Measurements from ENCODE around the gene EHBP1L1.

The EHBP1L1 gene

DNA sequence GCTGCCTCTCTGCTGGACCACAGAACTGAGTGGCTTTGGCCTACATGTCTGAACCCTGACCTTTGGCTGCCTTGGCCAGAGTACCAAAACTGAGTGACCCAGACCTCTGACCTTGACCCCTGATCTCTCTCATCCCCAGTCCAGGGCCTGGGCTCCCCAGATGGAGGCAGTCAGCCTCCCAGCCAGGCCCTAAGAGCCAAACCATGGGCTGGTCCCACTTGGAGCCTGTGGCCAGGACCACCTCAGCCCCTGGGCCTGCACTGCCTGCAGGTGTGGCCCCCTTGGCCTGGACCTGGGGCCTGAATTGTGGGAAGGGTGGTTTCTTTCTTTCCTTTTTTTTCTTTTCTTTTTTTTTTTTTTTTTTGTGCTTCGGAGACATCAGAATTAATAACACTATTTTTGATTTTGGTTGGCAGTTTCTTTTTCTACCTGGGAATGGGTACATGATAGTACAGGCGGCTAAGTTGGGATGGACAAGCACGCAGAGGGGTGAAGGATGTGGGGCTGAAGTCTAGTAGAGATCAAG is 61.2 kb downstream of the EHBP1L1 start (continued):
- no peak for TF ChIP-seq ZNF529 (tag by site-specific recombination; IDR thresholded peaks at IDR 0.05; ENCODE audit: insufficient replicate concordance)
- TF ChIP-seq ZNF837 (tag by site-specific recombination; IDR thresholded peaks at IDR 0.05) = no peak

DNA sequence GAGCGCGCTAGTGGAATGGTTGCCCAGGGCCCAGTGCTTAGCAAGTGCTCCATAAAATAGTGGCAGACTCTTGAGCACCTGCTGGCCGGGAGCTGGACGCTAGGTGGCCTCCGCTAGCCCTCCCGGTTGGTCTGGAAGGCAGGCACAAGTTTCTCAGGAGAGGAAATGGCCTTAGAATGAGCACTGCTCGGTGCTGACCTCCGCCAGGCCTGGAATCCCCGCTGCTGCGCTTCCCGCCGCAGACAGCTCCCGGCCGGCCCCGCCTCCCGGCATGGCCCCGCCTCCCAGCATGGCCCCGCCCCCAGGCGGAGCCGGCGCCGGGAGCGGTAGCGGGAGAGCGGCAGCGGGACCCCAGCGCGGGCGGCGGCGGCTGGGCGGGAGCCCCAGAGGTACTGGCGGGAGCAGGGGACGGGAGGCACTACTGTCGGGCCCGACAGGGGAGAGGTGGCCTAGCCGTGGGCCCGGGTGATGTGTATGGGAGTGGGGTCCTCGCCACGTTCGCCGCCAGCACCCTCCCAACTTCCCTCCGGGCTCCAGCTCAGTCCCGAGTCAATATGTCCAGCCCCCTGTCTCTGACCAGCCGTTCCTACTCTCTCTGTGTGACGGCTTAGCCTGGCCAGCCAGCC is 62.1 kb downstream of the EHBP1L1 start, which contains the start of gene SIPA1:
TSS of gene SIPA1 (plus strand) at position 308 of the 626 bp plus-strand sequence. CDS start 2,821 bp downstream, outside the sequence.
- Histone ChIP-seq H3K9me3 (ENCODE audit: control insufficient read depth, insufficient read depth, low read depth, low read length) (no peaks in the 10 kb centered on the region), H3K36me3 (ENCODE audit: control insufficient read depth in 2 of 2, insufficient read depth in 1 of 2, low read length in 2 of 2) (peaks cover 0 to 66% of the 10 kb centered on the region in 2 experiments; a peak in 1 of 3 replicates), H3K4me1 (ENCODE audit: control insufficient read depth, insufficient read depth, low read length) (no peaks in the 10 kb centered on the region), H3K27ac (ENCODE audit: extremely low read depth, low read depth, low read length) (peak within 1 kb of the TSS; percentile 61; the same call in 1 of the 2 replicates), H3K4me3 (ENCODE audit: low read depth, low read length) (peak within 1 kb of the TSS; percentile 69)
- CTCF ChIA-PET = interaction anchor here (0.6 to 1.9 kb wide), 8 partner anchors 9 to 250 kb away, joined by 3 to 5 read pairs (median 3); partner anchors contain the start of gene FIBP
- POLR2A ChIA-PET = interaction anchor here (0.6 to 4.4 kb wide), 14 partner anchors 8 to 214 kb away, joined by 3 to 50 read pairs (median 4); partner anchors contain the start of genes EHBP1L1, KAT5, PCNX3 and RELA
- TF ChIP-seq ZNF184 (tag by site-specific recombination; IDR thresholded peaks at IDR 0.05) (no peak), ZNF19 (tag by site-specific recombination; IDR thresholded peaks at IDR 0.05; ENCODE audit: low read depth) (no peak), ZNF350 (tag by site-specific recombination; IDR thresholded peaks at IDR 0.05) (no peak), ZFP37 (tag by site-specific recombination; IDR thresholded peaks at IDR 0.05) (no peak), ZFP3 (tag by site-specific recombination; IDR thresholded peaks at IDR 0.05; ENCODE audit: low read depth) (no peak), ZNF24 (tag by site-specific recombination; IDR thresholded peaks at IDR 0.05) (no peak), MZF1 (tag by site-specific recombination; IDR thresholded peaks at IDR 0.05; ENCODE audit: borderline replicate concordance) (no peak), REPIN1 (tag by site-specific recombination; IDR thresholded peaks at IDR 0.05; ENCODE audit: low read depth) (0 out of 2 replicates have a peak, but pooled peaks have one; percentile 29), ZFP41 (tag by site-specific recombination; IDR thresholded peaks at IDR 0.05; ENCODE audit: borderline replicate concordance) (no peak), BCL11A (tag by site-specific recombination; IDR thresholded peaks at IDR 0.05; ENCODE audit: low read depth) (no peak), ZNF626 (tag by site-specific recombination; IDR thresholded peaks at IDR 0.05) (no peak), HOXD13 (CRISPR knock-in tag; IDR thresholded peaks at IDR 0.05; ENCODE audit: borderline replicate concordance) (no peak), ZNF202 (tag by site-specific recombination; IDR thresholded peaks at IDR 0.05; ENCODE audit: borderline replicate concordance) (no peak), ZNF76 (tag by site-specific recombination; IDR thresholded peaks at IDR 0.05; ENCODE audit: borderline replicate concordance, low read depth) (no peak), ZBTB8A (tag by site-specific recombination; IDR thresholded peaks at IDR 0.05) (no peak)
- TF ChIP-seq, protein P1, sequence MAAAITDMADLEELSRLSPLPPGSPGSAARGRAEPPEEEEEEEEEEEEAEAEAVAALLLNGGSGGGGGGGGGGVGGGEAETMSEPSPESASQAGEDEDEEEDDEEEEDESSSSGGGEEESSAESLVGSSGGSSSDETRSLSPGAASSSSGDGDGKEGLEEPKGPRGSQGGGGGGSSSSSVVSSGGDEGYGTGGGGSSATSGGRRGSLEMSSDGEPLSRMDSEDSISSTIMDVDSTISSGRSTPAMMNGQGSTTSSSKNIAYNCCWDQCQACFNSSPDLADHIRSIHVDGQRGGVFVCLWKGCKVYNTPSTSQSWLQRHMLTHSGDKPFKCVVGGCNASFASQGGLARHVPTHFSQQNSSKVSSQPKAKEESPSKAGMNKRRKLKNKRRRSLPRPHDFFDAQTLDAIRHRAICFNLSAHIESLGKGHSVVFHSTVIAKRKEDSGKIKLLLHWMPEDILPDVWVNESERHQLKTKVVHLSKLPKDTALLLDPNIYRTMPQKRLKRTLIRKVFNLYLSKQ (tag by site-specific recombination; IDR thresholded peaks at IDR 0.05; ENCODE audit: borderline replicate concordance) = no peak
- TF ChIP-seq, protein P2, sequence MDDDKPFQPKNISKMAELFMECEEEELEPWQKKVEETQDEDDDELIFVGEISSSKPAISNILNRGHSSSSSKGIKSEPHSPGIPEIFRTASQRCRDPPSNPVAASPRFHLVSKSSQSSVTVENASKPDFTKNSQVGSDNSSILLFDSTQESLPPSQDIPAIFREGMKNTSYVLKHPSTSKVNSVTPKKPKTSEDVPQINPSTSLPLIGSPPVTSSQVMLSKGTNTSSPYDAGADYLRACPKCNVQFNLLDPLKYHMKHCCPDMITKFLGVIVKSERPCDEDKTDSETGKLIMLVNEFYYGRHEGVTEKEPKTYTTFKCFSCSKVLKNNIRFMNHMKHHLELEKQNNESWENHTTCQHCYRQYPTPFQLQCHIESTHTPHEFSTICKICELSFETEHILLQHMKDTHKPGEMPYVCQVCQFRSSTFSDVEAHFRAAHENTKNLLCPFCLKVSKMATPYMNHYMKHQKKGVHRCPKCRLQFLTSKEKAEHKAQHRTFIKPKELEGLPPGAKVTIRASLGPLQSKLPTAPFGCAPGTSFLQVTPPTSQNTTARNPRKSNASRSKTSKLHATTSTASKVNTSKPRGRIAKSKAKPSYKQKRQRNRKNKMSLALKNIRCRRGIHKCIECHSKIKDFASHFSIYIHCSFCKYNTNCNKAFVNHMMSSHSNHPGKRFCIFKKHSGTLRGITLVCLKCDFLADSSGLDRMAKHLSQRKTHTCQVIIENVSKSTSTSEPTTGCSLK (tag by site-specific recombination; IDR thresholded peaks at IDR 0.05) = no peak
- TF ChIP-seq, protein P3, sequence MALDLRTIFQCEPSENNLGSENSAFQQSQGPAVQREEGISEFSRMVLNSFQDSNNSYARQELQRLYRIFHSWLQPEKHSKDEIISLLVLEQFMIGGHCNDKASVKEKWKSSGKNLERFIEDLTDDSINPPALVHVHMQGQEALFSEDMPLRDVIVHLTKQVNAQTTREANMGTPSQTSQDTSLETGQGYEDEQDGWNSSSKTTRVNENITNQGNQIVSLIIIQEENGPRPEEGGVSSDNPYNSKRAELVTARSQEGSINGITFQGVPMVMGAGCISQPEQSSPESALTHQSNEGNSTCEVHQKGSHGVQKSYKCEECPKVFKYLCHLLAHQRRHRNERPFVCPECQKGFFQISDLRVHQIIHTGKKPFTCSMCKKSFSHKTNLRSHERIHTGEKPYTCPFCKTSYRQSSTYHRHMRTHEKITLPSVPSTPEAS (tag by site-specific recombination; IDR thresholded peaks at IDR 0.05) = peak; percentile 58; the same call in 1 of the 2 replicates
- TF ChIP-seq, protein P4, sequence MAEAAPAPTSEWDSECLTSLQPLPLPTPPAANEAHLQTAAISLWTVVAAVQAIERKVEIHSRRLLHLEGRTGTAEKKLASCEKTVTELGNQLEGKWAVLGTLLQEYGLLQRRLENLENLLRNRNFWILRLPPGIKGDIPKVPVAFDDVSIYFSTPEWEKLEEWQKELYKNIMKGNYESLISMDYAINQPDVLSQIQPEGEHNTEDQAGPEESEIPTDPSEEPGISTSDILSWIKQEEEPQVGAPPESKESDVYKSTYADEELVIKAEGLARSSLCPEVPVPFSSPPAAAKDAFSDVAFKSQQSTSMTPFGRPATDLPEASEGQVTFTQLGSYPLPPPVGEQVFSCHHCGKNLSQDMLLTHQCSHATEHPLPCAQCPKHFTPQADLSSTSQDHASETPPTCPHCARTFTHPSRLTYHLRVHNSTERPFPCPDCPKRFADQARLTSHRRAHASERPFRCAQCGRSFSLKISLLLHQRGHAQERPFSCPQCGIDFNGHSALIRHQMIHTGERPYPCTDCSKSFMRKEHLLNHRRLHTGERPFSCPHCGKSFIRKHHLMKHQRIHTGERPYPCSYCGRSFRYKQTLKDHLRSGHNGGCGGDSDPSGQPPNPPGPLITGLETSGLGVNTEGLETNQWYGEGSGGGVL (tag by site-specific recombination; IDR thresholded peaks at IDR 0.05) = peak; percentile 27; the same call in 1 of the 2 replicates
- TF ChIP-seq, protein P5, sequence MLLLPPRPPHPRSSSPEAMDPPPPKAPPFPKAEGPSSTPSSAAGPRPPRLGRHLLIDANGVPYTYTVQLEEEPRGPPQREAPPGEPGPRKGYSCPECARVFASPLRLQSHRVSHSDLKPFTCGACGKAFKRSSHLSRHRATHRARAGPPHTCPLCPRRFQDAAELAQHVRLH (tag by site-specific recombination; IDR thresholded peaks at IDR 0.05) = no peak
- TF ChIP-seq, protein P6, sequence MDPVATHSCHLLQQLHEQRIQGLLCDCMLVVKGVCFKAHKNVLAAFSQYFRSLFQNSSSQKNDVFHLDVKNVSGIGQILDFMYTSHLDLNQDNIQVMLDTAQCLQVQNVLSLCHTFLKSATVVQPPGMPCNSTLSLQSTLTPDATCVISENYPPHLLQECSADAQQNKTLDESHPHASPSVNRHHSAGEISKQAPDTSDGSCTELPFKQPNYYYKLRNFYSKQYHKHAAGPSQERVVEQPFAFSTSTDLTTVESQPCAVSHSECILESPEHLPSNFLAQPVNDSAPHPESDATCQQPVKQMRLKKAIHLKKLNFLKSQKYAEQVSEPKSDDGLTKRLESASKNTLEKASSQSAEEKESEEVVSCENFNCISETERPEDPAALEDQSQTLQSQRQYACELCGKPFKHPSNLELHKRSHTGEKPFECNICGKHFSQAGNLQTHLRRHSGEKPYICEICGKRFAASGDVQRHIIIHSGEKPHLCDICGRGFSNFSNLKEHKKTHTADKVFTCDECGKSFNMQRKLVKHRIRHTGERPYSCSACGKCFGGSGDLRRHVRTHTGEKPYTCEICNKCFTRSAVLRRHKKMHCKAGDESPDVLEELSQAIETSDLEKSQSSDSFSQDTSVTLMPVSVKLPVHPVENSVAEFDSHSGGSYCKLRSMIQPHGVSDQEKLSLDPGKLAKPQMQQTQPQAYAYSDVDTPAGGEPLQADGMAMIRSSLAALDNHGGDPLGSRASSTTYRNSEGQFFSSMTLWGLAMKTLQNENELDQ (tag by site-specific recombination; IDR thresholded peaks at IDR 0.05; ENCODE audit: low read depth) = no peak
